ENCODE measurements around the gene VANGL1.

Gene VANGL1

GRCh38 chr1:115729756-115730155 lies 88.0 kb downstream of the VANGL1 start:
- Histone ChIP-seq H3K27me3 (no peaks in the 10 kb centered on the region), H3K9me3 (no peaks in the 10 kb centered on the region), H3K4me1 (no peaks in the 10 kb centered on the region), H3K36me3 (no peaks in the 10 kb centered on the region), H3K4me3 (ENCODE audit: low read depth, low read length) (no peak overlapping the region)
- DNase-seq, result no peak
- TF ChIP-seq CTCF (IDR thresholded peaks at IDR 0.05; ENCODE audit: low read depth, low read length), result no peak

GRCh38 chr1:115732316-115732715 lies 90.5 kb downstream of the VANGL1 start:
- DNase-seq, result no peak
- Histone ChIP-seq H3K36me3 (no peaks in the 10 kb centered on the region), H3K9me3 (no peaks in the 10 kb centered on the region), H3K27me3 (no peaks in the 10 kb centered on the region), H3K4me3 (ENCODE audit: low read depth, low read length) (no peak overlapping the region), H3K4me1 (no peaks in the 10 kb centered on the region)
- no peak for TF ChIP-seq CTCF (IDR thresholded peaks at IDR 0.05; ENCODE audit: low read depth, low read length)

GRCh38 chr1:115740811-115741210 lies 99.0 kb downstream of the VANGL1 start:
- no peaks in the 10 kb centered on the region for H3K27me3 ChIP-seq
- DNase-seq, result no peak
- no peaks in the 10 kb centered on the region for H3K4me1 ChIP-seq
- TF ChIP-seq CTCF (IDR thresholded peaks at IDR 0.05; ENCODE audit: low read depth, low read length), result no peak
- no peak overlapping the region for H3K4me3 ChIP-seq (ENCODE audit: low read depth, low read length)
- H3K9me3 ChIP-seq, result no peaks in the 10 kb centered on the region
- no peaks in the 10 kb centered on the region for H3K36me3 ChIP-seq

GRCh38 chr1:115744646-115745275 lies 103.0 kb downstream of the VANGL1 start:
- H3K4me1 ChIP-seq, result no peaks in the 10 kb centered on the region
- no peak for TF ChIP-seq CTCF (IDR thresholded peaks at IDR 0.05; ENCODE audit: low read depth, low read length)

GRCh38 chr1:115746021-115746690 lies 104.4 kb downstream of the VANGL1 start:
- Histone ChIP-seq H3K27me3 (no peaks in the 10 kb centered on the region), H3K4me1 (no peaks in the 10 kb centered on the region), H3K4me3 (ENCODE audit: low read depth, low read length) (no peak overlapping the region), H3K9me3 (no peaks in the 10 kb centered on the region), H3K36me3 (no peaks in the 10 kb centered on the region)
- DNase-seq, result no peak
- no peak for TF ChIP-seq CTCF (IDR thresholded peaks at IDR 0.05; ENCODE audit: low read depth, low read length)

More at GRCh38 chr1:115744646-115745275, 103.0 kb downstream of the VANGL1 start:
- Histone ChIP-seq H3K9me3 (no peaks in the 10 kb centered on the region), H3K36me3 (no peaks in the 10 kb centered on the region), H3K27me3 (no peaks in the 10 kb centered on the region), H3K4me3 (ENCODE audit: low read depth, low read length) (no peak overlapping the region)
- no peak for DNase-seq
